ENCODE results near the gene SLC26A2.
A peak's percentile ranks its signal among the peaks of the same experiment; 100 is the strongest.

Gene SLC26A2

DNA sequence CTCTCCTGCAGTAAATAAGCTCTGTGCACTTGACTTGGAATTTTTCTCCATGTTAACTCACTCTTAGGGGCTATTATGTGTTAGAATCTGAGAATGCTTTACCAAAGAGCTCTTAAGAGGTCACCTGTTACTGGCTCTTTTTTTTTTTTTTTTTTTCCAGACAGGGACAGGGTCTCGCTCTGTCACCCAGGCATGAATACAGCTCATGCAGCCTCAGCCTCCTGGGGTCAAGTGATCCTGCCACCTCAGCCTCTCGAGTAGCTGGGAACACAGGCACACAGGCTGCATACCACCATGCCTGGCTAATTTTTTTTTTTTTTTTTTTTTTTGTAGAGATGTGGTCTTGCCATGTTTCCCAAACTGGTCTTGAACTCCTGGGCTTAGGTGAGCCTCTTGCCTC, 62.1 kb downstream of the SLC26A2 start:
- no peak overlapping the region for H3K23ac ChIP-seq (ENCODE audit: low read length in 2 of 2)
- peaks cover 22 to 86% of the 10 kb centered on the region in 2 experiments for H3K36me3 ChIP-seq (ENCODE audit: control insufficient read depth in 1 of 2, insufficient read depth in 2 of 2, low read depth in 1 of 2, low read length in 2 of 2)
- peak overlapping the region in 1 of 2 experiments; percentile 39 for H3K4me3 ChIP-seq (ENCODE audit: insufficient read depth in 1 of 2, low read depth in 1 of 2, low read length in 2 of 2)
- H2BK120ac ChIP-seq (ENCODE audit: low read depth, low read length): no peak overlapping the region
- WGBS: 73% methylated on average over 2 of the region's 2 CpGs
- H2BK5ac ChIP-seq (ENCODE audit: low read depth, low read length, poor library complexity, severe bottlenecking): no peak overlapping the region
- H2BK15ac ChIP-seq (ENCODE audit: low read depth, poor library complexity, severe bottlenecking): no peak overlapping the region
- no peak overlapping the region for H3K4me2 ChIP-seq (ENCODE audit: low read length, poor library complexity, severe bottlenecking)
- H3K4me1 ChIP-seq (ENCODE audit: control insufficient read depth, insufficient read depth, low read depth, low read length): peaks cover 5% of the 10 kb centered on the region
- H3K9me3 ChIP-seq (ENCODE audit: control insufficient read depth, low read length): no peaks in the 10 kb centered on the region
- peaks cover 15% of the 10 kb centered on the region for H3K79me1 ChIP-seq (replicated peaks; ENCODE audit: low read length, poor library complexity, severe bottlenecking)
- H3K27ac ChIP-seq (ENCODE audit: low read length, poor library complexity, severe bottlenecking): peak overlapping the region; percentile 61
- no peak for DNase-seq
- no peak overlapping the region for H2AK5ac ChIP-seq (ENCODE audit: low read length, severe bottlenecking)
- H3K14ac ChIP-seq (ENCODE audit: low read length in 2 of 2): no peak overlapping the region
- no peaks in the 10 kb centered on the region for H3K27me3 ChIP-seq (ENCODE audit: control insufficient read depth in 1 of 2, insufficient read depth in 1 of 2, low read length in 2 of 2)
- no peak overlapping the region for H4K8ac ChIP-seq (ENCODE audit: low read length)
- no peak overlapping the region for H4K91ac ChIP-seq (ENCODE audit: low read length)
- H2BK12ac ChIP-seq (ENCODE audit: low read length in 2 of 2): no peak overlapping the region
- H3K4ac ChIP-seq (ENCODE audit: low read depth in 1 of 2, low read length in 2 of 2): no peak overlapping the region
- no peak overlapping the region for H2AFZ ChIP-seq (ENCODE audit: low read depth, low read length)
- H3K18ac ChIP-seq (ENCODE audit: low read depth in 1 of 2, low read length in 2 of 2): no peak overlapping the region
- H3K9ac ChIP-seq (ENCODE audit: low read length): peak overlapping the region; percentile 67

DNA sequence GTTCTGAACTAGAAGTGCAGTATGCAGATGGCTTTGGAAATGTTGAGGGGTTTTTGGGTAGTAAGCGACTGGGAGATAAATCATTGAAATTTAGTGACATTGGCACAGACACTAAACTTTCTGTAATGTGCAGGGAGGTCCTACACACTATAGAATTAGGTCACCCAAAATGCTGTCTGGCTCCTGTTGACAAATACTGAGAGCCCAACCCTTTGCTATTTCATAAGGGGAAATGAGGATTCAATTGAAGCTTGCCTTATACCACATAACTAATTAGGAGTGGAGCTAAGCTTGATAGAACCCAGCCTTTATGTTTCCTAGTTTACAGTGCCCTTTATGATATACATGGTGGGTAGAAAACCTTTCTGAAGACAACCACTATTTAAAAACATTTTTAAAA, 62.6 kb downstream of the SLC26A2 start:
- Histone ChIP-seq H3K14ac (ENCODE audit: low read length in 2 of 2) (no peak overlapping the region), H3K4me3 (ENCODE audit: insufficient read depth in 1 of 2, low read depth in 1 of 2, low read length in 2 of 2) (no peak overlapping the region), H2BK5ac (ENCODE audit: low read depth, low read length, poor library complexity, severe bottlenecking) (no peak overlapping the region), H3K79me1 (replicated peaks; ENCODE audit: low read length, poor library complexity, severe bottlenecking) (peaks cover 17% of the 10 kb centered on the region), H3K4ac (ENCODE audit: low read depth in 1 of 2, low read length in 2 of 2) (no peak overlapping the region), H3K36me3 (ENCODE audit: control insufficient read depth in 1 of 2, insufficient read depth in 2 of 2, low read depth in 1 of 2, low read length in 2 of 2) (peaks cover 26 to 89% of the 10 kb centered on the region in 2 experiments), H2AK5ac (ENCODE audit: low read length, severe bottlenecking) (no peak overlapping the region), H3K9ac (ENCODE audit: low read length) (peak overlapping the region; percentile 67), H3K9me3 (ENCODE audit: control insufficient read depth, low read length) (no peaks in the 10 kb centered on the region), H3K4me1 (ENCODE audit: control insufficient read depth, insufficient read depth, low read depth, low read length) (peaks cover 5% of the 10 kb centered on the region), H4K91ac (ENCODE audit: low read length) (no peak overlapping the region), H2BK12ac (ENCODE audit: low read length in 2 of 2) (no peak overlapping the region), H3K23ac (ENCODE audit: low read length in 2 of 2) (no peak overlapping the region), H2BK15ac (ENCODE audit: low read depth, poor library complexity, severe bottlenecking) (no peak overlapping the region), H3K18ac (ENCODE audit: low read depth in 1 of 2, low read length in 2 of 2) (no peak overlapping the region), H3K27ac (ENCODE audit: low read length, poor library complexity, severe bottlenecking) (no peak overlapping the region), H2AFZ (ENCODE audit: low read depth, low read length) (no peak overlapping the region), H3K27me3 (ENCODE audit: control insufficient read depth in 1 of 2, insufficient read depth in 1 of 2, low read length in 2 of 2) (no peaks in the 10 kb centered on the region), H2BK120ac (ENCODE audit: low read depth, low read length) (no peak overlapping the region), H4K8ac (ENCODE audit: low read length) (no peak overlapping the region), H3K4me2 (ENCODE audit: low read length, poor library complexity, severe bottlenecking) (no peak overlapping the region)
- WGBS: 100% methylated on average over 1 of the region's 1 CpG
- no peak for DNase-seq

DNA sequence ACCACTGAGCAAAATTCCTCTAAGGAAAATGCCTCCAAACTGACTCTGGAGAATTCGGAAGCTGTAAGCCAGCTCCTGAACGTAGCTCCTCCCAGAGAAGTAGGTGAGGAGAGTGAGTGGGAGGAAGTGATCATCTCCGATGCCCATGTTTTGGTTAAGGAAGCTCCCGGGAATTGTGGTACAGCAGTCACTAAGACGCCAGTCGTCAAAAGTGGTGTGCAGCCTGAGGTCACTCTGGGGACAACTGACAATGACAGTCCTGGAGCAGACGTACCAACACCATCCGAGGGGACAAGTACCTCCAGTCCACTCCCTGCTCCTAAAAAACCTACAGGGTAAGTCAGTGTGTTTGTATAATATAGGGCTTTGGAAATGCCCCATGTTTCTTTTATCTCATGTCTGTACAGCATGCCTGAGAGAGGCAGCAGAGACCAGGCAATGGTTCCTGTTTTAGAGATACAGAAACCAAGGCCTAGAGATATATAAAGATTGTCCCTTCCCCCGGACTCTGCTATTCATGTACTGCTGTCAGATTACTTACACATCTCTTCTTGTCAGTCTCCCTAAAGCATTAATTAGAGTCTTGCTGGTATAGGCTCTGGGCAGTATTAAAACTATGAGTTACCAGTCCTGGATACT, 63.9 kb downstream of the SLC26A2 start:
- no peak overlapping the region for H2BK15ac ChIP-seq (ENCODE audit: low read depth, poor library complexity, severe bottlenecking)
- no peak overlapping the region for H3K4me3 ChIP-seq (ENCODE audit: insufficient read depth in 1 of 2, low read depth in 1 of 2, low read length in 2 of 2)
- peaks cover 4% of the 10 kb centered on the region for H3K4me1 ChIP-seq (ENCODE audit: control insufficient read depth, insufficient read depth, low read depth, low read length)
- DNase-seq: no peak
- no peak overlapping the region for H4K91ac ChIP-seq (ENCODE audit: low read length)
- H3K27ac ChIP-seq (ENCODE audit: low read length, poor library complexity, severe bottlenecking): no peak overlapping the region
- H3K14ac ChIP-seq (ENCODE audit: low read length in 2 of 2): no peak overlapping the region
- WGBS: 83% methylated on average over 7 of the region's 9 CpGs
- peak overlapping the region; percentile 5 for H3K9ac ChIP-seq (ENCODE audit: low read length)
- peaks cover 22 to 85% of the 10 kb centered on the region in 2 experiments for H3K36me3 ChIP-seq (ENCODE audit: control insufficient read depth in 1 of 2, insufficient read depth in 2 of 2, low read depth in 1 of 2, low read length in 2 of 2)
- H2BK120ac ChIP-seq (ENCODE audit: low read depth, low read length): no peak overlapping the region
- no peaks in the 10 kb centered on the region for H3K27me3 ChIP-seq (ENCODE audit: control insufficient read depth in 1 of 2, insufficient read depth in 1 of 2, low read length in 2 of 2)
- no peaks in the 10 kb centered on the region for H3K9me3 ChIP-seq (ENCODE audit: control insufficient read depth, low read length)
- no peak overlapping the region for H3K4me2 ChIP-seq (ENCODE audit: low read length, poor library complexity, severe bottlenecking)
- H3K18ac ChIP-seq (ENCODE audit: low read depth in 1 of 2, low read length in 2 of 2): no peak overlapping the region
- no peak overlapping the region for H2BK5ac ChIP-seq (ENCODE audit: low read depth, low read length, poor library complexity, severe bottlenecking)
- no peak overlapping the region for H2AFZ ChIP-seq (ENCODE audit: low read depth, low read length)
- peaks cover 14% of the 10 kb centered on the region for H3K79me1 ChIP-seq (replicated peaks; ENCODE audit: low read length, poor library complexity, severe bottlenecking)
- no peak overlapping the region for H2BK12ac ChIP-seq (ENCODE audit: low read length in 2 of 2)
- H3K4ac ChIP-seq (ENCODE audit: low read depth in 1 of 2, low read length in 2 of 2): no peak overlapping the region
- H4K8ac ChIP-seq (ENCODE audit: low read length): no peak overlapping the region
- no peak overlapping the region for H3K23ac ChIP-seq (ENCODE audit: low read length in 2 of 2)
- H2AK5ac ChIP-seq (ENCODE audit: low read length, severe bottlenecking): no peak overlapping the region

DNA sequence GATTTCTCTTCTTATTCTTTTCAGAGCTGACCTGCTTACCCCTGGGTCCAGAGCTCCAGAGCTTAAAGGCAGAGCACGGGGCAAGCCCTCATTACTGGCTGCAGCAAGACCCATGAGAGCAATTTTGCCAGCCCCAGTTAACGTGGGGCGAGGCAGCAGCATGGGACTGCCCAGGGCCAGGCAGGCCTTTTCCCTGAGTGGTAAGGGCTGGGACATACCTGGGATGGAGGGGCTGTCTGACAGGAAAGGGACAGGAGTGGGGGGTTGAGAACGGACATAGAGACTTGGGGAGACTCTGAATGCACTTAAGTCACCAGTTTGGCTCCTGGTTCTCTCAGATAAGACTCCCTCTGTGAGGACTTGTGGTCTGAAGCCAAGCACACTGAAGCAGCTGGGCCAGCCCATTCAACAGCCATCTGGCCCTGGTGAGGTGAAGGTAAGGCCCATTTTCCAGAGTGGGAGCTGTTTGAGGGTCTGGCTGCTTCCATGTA, 66.2 kb downstream of the SLC26A2 start:
- 98% methylated on average over 4 of the region's 4 CpGs for WGBS
- H2BK15ac ChIP-seq (ENCODE audit: low read depth, poor library complexity, severe bottlenecking): no peak overlapping the region
- no peak overlapping the region for H3K23ac ChIP-seq (ENCODE audit: low read length in 2 of 2)
- H3K36me3 ChIP-seq (ENCODE audit: control insufficient read depth in 1 of 2, insufficient read depth in 2 of 2, low read depth in 1 of 2, low read length in 2 of 2): peaks cover 27 to 85% of the 10 kb centered on the region in 2 experiments
- H3K4me3 ChIP-seq (ENCODE audit: insufficient read depth in 1 of 2, low read depth in 1 of 2, low read length in 2 of 2): no peak overlapping the region
- no peak overlapping the region for H2BK5ac ChIP-seq (ENCODE audit: low read depth, low read length, poor library complexity, severe bottlenecking)
- no peak overlapping the region for H3K27ac ChIP-seq (ENCODE audit: low read length, poor library complexity, severe bottlenecking)
- no peak overlapping the region for H2BK12ac ChIP-seq (ENCODE audit: low read length in 2 of 2)
- H2BK120ac ChIP-seq (ENCODE audit: low read depth, low read length): no peak overlapping the region
- no peak overlapping the region for H3K18ac ChIP-seq (ENCODE audit: low read depth in 1 of 2, low read length in 2 of 2)
- H4K8ac ChIP-seq (ENCODE audit: low read length): no peak overlapping the region
- DNase-seq: no peak
- H3K4me1 ChIP-seq (ENCODE audit: control insufficient read depth, insufficient read depth, low read depth, low read length): peaks cover 3% of the 10 kb centered on the region
- no peak overlapping the region for H3K4ac ChIP-seq (ENCODE audit: low read depth in 1 of 2, low read length in 2 of 2)
- no peak overlapping the region for H3K14ac ChIP-seq (ENCODE audit: low read length in 2 of 2)
- H3K9me3 ChIP-seq (ENCODE audit: control insufficient read depth, low read length): no peaks in the 10 kb centered on the region
- H3K9ac ChIP-seq (ENCODE audit: low read length): no peak overlapping the region
- no peak overlapping the region for H2AK5ac ChIP-seq (ENCODE audit: low read length, severe bottlenecking)
- peaks cover 19% of the 10 kb centered on the region for H3K79me1 ChIP-seq (replicated peaks; ENCODE audit: low read length, poor library complexity, severe bottlenecking)
- H2AFZ ChIP-seq (ENCODE audit: low read depth, low read length): no peak overlapping the region
- H4K91ac ChIP-seq (ENCODE audit: low read length): no peak overlapping the region
- no peak overlapping the region for H3K4me2 ChIP-seq (ENCODE audit: low read length, poor library complexity, severe bottlenecking)
- H3K27me3 ChIP-seq (ENCODE audit: control insufficient read depth in 1 of 2, insufficient read depth in 1 of 2, low read length in 2 of 2): no peaks in the 10 kb centered on the region

Data from mesenchymal stem cell (in vitro differentiated cells and primary cell).